HFF-Myc (cell line): Measurements from ENCODE around the gene ANKRD6.

Experiments used
- DNase-seq: peaks from one replicate; pipeline ENCODE4 v3.0.0-alpha.2; 2011; ENCODE audit warnings: low read depth; ENCODE audit errors: extremely low read depth
- H3K4me3 ChIP-seq: replicated peaks from 2 replicates; pipeline ENCODE4 v1.5.1; 2011; ENCODE audit warnings: low read depth, mild to moderate bottlenecking, control low read depth, low read length
- CTCF ChIP-seq: IDR thresholded peaks from 2 replicates; pipeline ENCODE4 v1.5.1; 2012; ENCODE audit warnings: mild to moderate bottlenecking, low read depth, low read length, control low read depth; ENCODE audit errors: missing control alignments

Gene ANKRD6

GRCh38 chr6:89596484-89596883 lies 163.5 kb downstream of the ANKRD6 start:
- no peak for TF ChIP-seq CTCF
- no peak overlapping the region for H3K4me3 ChIP-seq
- no peak for DNase-seq

- no peak for DNase-seq
- H3K4me3 ChIP-seq: no peak overlapping the region
- no peak for TF ChIP-seq CTCF
Measured at GRCh38 chr6:89597372-89597771, 164.4 kb downstream of the ANKRD6 start.

- H3K4me3 ChIP-seq: no peak overlapping the region
- peak; percentile 7 for DNase-seq
- peak; percentile 3 for TF ChIP-seq CTCF
Measured at GRCh38 chr6:89597988-89598387, 165.0 kb downstream of the ANKRD6 start.

GRCh38 chr6:89599727-89600126 lies 166.8 kb downstream of the ANKRD6 start:
- no peak overlapping the region for H3K4me3 ChIP-seq
- TF ChIP-seq CTCF: no peak
- DNase-seq: no peak

- no peak overlapping the region for H3K4me3 ChIP-seq
- TF ChIP-seq CTCF: no peak
- DNase-seq: no peak
Measured at GRCh38 chr6:89602166-89602565, 169.2 kb downstream of the ANKRD6 start.

GRCh38 chr6:89604653-89605052 lies 171.7 kb downstream of the ANKRD6 start:
- H3K4me3 ChIP-seq: no peak overlapping the region
- DNase-seq: no peak
- TF ChIP-seq CTCF: no peak

- TF ChIP-seq CTCF: no peak
- no peak overlapping the region for H3K4me3 ChIP-seq
- DNase-seq: no peak
Measured at GRCh38 chr6:89605861-89606260, 172.9 kb downstream of the ANKRD6 start.
